ENCODE data around the gene DNAAF5.

DNAAF5 gene

DNA sequence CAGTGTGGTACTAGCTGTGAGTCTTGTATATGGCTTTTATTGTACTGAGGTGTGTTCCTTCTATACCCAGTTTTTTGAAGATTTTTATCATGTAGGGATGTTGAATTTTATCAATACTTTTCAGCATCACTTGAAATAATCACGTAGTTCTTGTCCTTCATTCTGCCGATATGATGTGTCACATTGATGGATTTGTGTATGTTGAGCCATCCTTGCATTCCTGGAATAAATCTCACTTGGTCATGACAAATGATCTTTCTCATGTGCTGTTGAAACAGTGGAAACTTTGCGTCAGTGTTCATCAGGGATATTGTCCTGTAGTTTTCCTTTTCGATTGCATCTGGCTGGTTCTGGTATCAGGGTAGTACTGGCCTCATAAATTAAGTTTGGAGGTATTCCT lies 7.7 kb downstream of the DNAAF5 start:
- Histone ChIP-seq H3K4me1 (no peaks in the 10 kb centered on the region), H3K4me3 (ENCODE audit: low read depth, low read length) (no peak overlapping the region), H3K36me3 (peaks cover 64% of the 10 kb centered on the region), H3K9me3 (no peaks in the 10 kb centered on the region), H3K27me3 (no peaks in the 10 kb centered on the region)
- TF ChIP-seq, protein P1, sequence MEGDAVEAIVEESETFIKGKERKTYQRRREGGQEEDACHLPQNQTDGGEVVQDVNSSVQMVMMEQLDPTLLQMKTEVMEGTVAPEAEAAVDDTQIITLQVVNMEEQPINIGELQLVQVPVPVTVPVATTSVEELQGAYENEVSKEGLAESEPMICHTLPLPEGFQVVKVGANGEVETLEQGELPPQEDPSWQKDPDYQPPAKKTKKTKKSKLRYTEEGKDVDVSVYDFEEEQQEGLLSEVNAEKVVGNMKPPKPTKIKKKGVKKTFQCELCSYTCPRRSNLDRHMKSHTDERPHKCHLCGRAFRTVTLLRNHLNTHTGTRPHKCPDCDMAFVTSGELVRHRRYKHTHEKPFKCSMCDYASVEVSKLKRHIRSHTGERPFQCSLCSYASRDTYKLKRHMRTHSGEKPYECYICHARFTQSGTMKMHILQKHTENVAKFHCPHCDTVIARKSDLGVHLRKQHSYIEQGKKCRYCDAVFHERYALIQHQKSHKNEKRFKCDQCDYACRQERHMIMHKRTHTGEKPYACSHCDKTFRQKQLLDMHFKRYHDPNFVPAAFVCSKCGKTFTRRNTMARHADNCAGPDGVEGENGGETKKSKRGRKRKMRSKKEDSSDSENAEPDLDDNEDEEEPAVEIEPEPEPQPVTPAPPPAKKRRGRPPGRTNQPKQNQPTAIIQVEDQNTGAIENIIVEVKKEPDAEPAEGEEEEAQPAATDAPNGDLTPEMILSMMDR (IDR thresholded peaks at IDR 0.05; ENCODE audit: low read depth, low read length), result no peak
- no peak for DNase-seq

DNA sequence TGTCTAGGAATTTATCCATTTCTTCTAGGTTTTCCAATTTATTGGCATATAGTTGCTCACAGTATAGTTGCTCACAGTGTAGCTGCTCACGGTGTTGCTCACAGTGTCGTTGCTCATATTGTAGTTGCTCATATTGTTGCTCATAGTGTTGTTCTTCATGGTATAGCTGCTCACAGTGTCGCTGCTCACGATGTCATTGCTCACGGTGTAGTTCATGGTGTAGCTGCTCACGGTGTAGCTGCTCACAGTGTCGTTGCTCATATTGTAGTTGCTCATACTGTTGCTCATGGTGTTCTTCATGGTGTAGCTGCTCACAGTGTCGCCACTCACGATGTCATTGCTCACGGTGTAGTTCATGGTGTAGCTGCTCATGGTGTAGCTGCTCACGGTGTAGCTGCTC lies 8.3 kb downstream of the DNAAF5 start:
- Histone ChIP-seq H3K9me3 (no peaks in the 10 kb centered on the region), H3K4me1 (no peaks in the 10 kb centered on the region), H3K36me3 (peaks cover 64% of the 10 kb centered on the region), H3K4me3 (ENCODE audit: low read depth, low read length) (no peak overlapping the region), H3K27me3 (no peaks in the 10 kb centered on the region)
- no peak for DNase-seq
- TF ChIP-seq, protein P1 (IDR thresholded peaks at IDR 0.05; ENCODE audit: low read depth, low read length), result no peak

DNA sequence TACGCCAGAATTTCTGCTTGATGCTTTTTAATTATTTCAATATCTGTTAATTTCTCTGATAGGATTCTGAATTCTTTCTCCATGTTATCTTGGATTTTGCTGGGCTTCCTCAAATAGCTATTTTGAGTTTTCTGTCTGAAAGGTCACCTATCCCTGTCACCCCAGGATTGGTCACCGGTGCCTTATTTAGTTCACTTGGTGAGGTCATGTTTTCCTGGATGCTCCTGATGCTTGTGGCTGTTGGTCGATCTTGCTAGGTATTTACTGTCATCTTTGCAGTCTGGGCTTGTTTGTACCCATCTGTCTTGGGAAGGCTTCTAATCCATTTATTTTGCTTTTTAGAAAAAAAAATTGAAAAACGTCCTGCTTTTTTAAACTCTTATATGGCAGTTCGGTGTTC lies 11.7 kb downstream of the DNAAF5 start:
- TF ChIP-seq, protein P1 (IDR thresholded peaks at IDR 0.05; ENCODE audit: low read depth, low read length), result no peak
- Histone ChIP-seq H3K27me3 (no peaks in the 10 kb centered on the region), H3K36me3 (peaks cover 58% of the 10 kb centered on the region), H3K9me3 (no peaks in the 10 kb centered on the region), H3K4me1 (no peaks in the 10 kb centered on the region), H3K4me3 (ENCODE audit: low read depth, low read length) (no peak overlapping the region)
- DNase-seq, result no peak

DNA sequence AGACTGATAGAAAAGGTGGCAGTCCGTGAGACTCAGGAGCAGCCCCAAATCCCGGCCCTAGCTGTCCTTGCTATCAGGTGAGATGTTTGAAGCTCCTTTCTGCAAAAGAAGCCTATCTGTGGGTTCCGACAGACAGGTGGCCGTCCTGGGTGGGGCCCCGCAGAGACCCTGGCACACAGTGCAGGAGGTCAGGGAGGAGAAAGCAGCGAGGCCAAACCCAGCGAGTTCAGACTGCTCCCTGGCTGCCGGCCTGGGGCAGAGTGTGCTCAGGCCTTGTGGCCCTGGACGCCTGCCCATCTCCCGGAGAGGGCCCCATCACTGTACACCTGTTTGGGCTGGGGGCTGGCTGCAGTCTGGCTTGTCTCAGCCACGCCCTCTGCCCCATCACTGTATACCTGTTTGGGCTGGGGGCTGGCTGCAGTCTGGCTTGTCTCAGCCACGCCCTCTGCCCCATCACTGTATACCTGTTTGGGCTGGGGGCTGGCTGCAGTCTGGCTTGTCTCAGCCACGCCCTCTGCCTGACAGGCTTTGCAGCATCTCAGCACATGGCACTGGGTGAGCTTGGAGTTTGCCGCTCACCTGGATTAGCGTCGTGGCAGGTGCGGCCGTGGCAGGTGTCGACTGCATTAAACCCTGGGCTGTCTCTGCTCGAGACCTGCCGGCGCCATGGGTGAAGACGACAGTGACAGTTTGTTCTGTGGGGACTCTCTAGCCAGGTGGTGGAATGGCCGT lies 12.4 kb downstream of the DNAAF5 start:
- no peaks in the 10 kb centered on the region for H3K9me3 ChIP-seq
- no peak overlapping the region for H3K4me3 ChIP-seq (ENCODE audit: low read depth, low read length)
- no peaks in the 10 kb centered on the region for H3K27me3 ChIP-seq
- no peak for DNase-seq
- TF ChIP-seq, protein P1 (IDR thresholded peaks at IDR 0.05; ENCODE audit: low read depth, low read length), result no peak
- H3K36me3 ChIP-seq, result peaks cover 53% of the 10 kb centered on the region
- no peaks in the 10 kb centered on the region for H3K4me1 ChIP-seq

DNA sequence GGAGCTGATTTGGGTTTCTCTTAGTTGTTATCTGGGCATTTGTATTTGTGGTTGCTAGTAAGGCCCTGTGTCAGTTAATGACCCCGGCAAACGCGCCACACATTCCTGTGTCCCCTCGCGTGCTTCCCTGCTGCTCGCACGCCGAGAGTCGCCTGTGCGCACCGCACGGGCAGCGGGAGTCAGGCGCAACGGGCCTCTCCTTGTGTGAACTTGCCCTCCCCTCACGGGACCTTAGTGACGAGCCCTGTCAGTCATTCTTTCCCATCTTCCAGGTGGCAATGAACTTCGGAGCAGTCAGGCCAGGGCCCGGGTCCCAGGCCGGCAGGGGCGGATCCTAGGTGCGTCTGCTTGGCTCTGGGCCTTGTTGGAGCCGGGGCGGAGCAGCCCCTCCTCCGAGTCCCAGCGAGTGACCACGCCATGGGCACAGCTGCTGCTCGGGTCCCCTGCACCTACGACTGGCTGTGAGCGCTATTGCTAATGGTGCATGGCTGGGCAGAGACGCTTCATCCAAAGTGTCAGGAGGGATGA lies 13.0 kb downstream of the DNAAF5 start:
- peaks cover 51% of the 10 kb centered on the region for H3K36me3 ChIP-seq

More for the DNA sequence above, 13.0 kb downstream of the DNAAF5 start:
- H3K4me1 ChIP-seq, result no peaks in the 10 kb centered on the region
- no peak overlapping the region for H3K4me3 ChIP-seq (ENCODE audit: low read depth, low read length)
- DNase-seq, result no peak
- TF ChIP-seq, protein P1 (IDR thresholded peaks at IDR 0.05; ENCODE audit: low read depth, low read length), result no peak
- no peaks in the 10 kb centered on the region for H3K9me3 ChIP-seq
- H3K27me3 ChIP-seq, result no peaks in the 10 kb centered on the region

All from BE2C (cell line).